GM23338 (cell line): ENCODE results near the gene LAMA1. TPM values are rescaled to one million over a fixed set of nuclear protein-coding genes. Genes with fewer than 3 reads are reported as not detected.

Source experiments
- ATAC-seq: fragments of 200-7000 bp; cut with Tn5 transposase; 3 replicates; pipeline ENCODE4 v1.9.1; 2020
- DNase-seq: peaks from one replicate; pipeline ENCODE4 v3.0.0-alpha.2; 2015; ENCODE audit warnings: low spot score
- H2AFZ ChIP-seq: fragments of 200-600 bp; sonication (generic); 2 replicates; pipeline ENCODE4 v1.8.0; 2016; ENCODE audit warnings: antibody characterized with exemption, mild to moderate bottlenecking, moderate library complexity
- H3F3A ChIP-seq: fragments of 200-600 bp; sonication (generic); replicated peaks from 2 replicates; pipeline ENCODE4 v1.8.0; 2017; ENCODE audit warnings: antibody characterized with exemption, mixed run types, low read depth
- H3K27ac ChIP-seq: fragments of 200-600 bp; sonication (generic); 2 replicates; pipeline ENCODE4 v1.6.1; 2016; ENCODE audit warnings: low read depth
- H3K27me3 ChIP-seq: fragments of 200-600 bp; sonication (generic); 2 replicates; pipeline ENCODE4 v1.8.0; 2016; ENCODE audit warnings: mild to moderate bottlenecking, mixed run types, moderate library complexity; ENCODE audit not compliant: insufficient read depth
- H3K36me3 ChIP-seq: fragments of 200-600 bp; sonication (generic); 2 replicates; pipeline ENCODE4 v1.8.0; 2016; ENCODE audit warnings: mild to moderate bottlenecking; ENCODE audit not compliant: insufficient read depth
- H3K4me1 ChIP-seq: fragments of 200-600 bp; sonication (generic); 2 replicates; pipeline ENCODE4 v1.8.0; 2016; ENCODE audit warnings: mild to moderate bottlenecking, moderate library complexity; ENCODE audit not compliant: insufficient read depth
- H3K4me2 ChIP-seq: fragments of 200-600 bp; sonication (generic); 2 replicates; pipeline ENCODE4 v1.7.1; 2017; ENCODE audit warnings: mixed run types
- H3K4me3 ChIP-seq: fragments of 200-600 bp; sonication (generic); 2 replicates; pipeline ENCODE4 v1.6.1; 2016; ENCODE audit warnings: mixed run types
- H3K79me2 ChIP-seq: fragments of 200-600 bp; sonication (generic); replicated peaks from 2 replicates; pipeline ENCODE4 v1.8.0; 2017; ENCODE audit warnings: mild to moderate bottlenecking; ENCODE audit not compliant: insufficient read depth
- H3K9me2 ChIP-seq: fragments of 200-600 bp; sonication (generic); 2 replicates; pipeline ENCODE4 v1.8.0; 2017; ENCODE audit not compliant: insufficient read depth
- H4K20me1 ChIP-seq: fragments of 200-600 bp; sonication (generic); replicated peaks from 2 replicates; pipeline ENCODE4 v1.8.0; 2017; ENCODE audit warnings: mild to moderate bottlenecking; ENCODE audit not compliant: insufficient read depth
- H3K27ac Mint-ChIP-seq: 2 replicates; pipeline ENCODE4 v1.8.0; 2020; ENCODE audit warnings: inconsistent platforms, mild to moderate bottlenecking, moderate library complexity, mixed read lengths
- H3K27me3 Mint-ChIP-seq: 3 replicates; pipeline ENCODE4 v1.8.0; 2022; ENCODE audit warnings: low read depth, mild to moderate bottlenecking, moderate library complexity, mixed read lengths, inconsistent platforms; ENCODE audit not compliant: insufficient read depth, poor library complexity
- H3K36me3 Mint-ChIP-seq: 3 replicates; pipeline ENCODE4 v1.8.0; 2021; ENCODE audit warnings: low read depth, mild to moderate bottlenecking, inconsistent platforms, moderate library complexity, mixed read lengths
- H3K4me1 Mint-ChIP-seq: 3 replicates; pipeline ENCODE4 v1.8.0; 2020; ENCODE audit warnings: mild to moderate bottlenecking, inconsistent platforms, mixed read lengths
- H3K4me3 Mint-ChIP-seq: 3 replicates; pipeline ENCODE4 v1.8.0; 2021; ENCODE audit warnings: moderate library complexity, mild to moderate bottlenecking, inconsistent platforms, mixed read lengths
- H3K9me3 Mint-ChIP-seq: 3 replicates; pipeline ENCODE4 v1.8.0; 2020; ENCODE audit warnings: moderate library complexity, mild to moderate bottlenecking, inconsistent platforms, mixed read lengths
- EZH2phosphoT487 ChIP-seq: fragments of 200-600 bp; sonication (generic); IDR thresholded peaks from one replicate; pipeline ENCODE4 v1.8.1; 2018; ENCODE audit warnings: antibody characterized with exemption; ENCODE audit not compliant: unreplicated experiment
- JUNB ChIP-seq: IDR thresholded peaks from one replicate; pipeline ENCODE4 v1.6.1; 2016; ENCODE audit warnings: antibody characterized with exemption; ENCODE audit not compliant: unreplicated experiment
- STAT1 ChIP-seq: IDR thresholded peaks from one replicate; pipeline ENCODE4 v1.6.1; 2016; ENCODE audit warnings: antibody characterized with exemption; ENCODE audit not compliant: unreplicated experiment
- polyA plus RNA-seq: library from polyadenylated mRNA; unstranded; fragments of >200 nt; fragmentation: Nextera tagmentation; extraction: Ambion mirVana; gene quantifications from 2 replicates; pipeline ENCODE4 v1.2.1, GENCODE V29; 2016
- total RNA-seq: library from RNA; depleted of rRNA; stranded (reverse); fragments of >200 nt; shearing (Covaris generic); gene quantifications from 2 replicates; pipeline ENCODE4 v1.2.3, GENCODE V29; 2014
- TF ChIP-seq, protein P1 (sequence below): fragments of 250-450 bp; sonication (Bioruptor Pico); IDR thresholded peaks from 2 replicates; pipeline ENCODE4 v1.5.0; 2020; ENCODE audit warnings: mild to moderate bottlenecking, moderate library complexity
- TF ChIP-seq, protein P2 (sequence below): IDR thresholded peaks from one replicate; pipeline ENCODE4 v1.6.1; 2018; ENCODE audit warnings: antibody characterized with exemption; ENCODE audit not compliant: unreplicated experiment

Gene LAMA1
- total and polyA plus RNA-seq, 2 experiments from 2014 or later, result 14.8 to 52.3 TPM

DNA sequence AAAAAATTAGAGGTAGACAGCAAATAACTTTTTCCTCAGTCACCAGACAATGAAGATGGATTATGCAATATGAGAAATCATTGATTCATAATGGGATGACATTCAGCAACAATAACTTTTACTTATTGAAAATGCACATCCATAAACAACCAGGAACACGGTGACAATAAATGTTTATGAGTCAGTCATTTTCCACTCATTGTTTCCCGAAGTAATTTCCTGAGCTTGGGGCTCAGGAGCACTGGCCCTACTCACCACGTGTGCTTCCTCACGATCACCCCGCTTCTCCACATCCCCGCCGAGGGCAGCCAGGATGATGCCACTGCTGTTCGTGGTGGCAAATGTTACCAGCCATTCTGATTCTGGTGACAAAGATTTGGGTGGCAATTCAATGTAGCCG, 156.3 kb downstream of the LAMA1 start:
- Histone ChIP-seq H3K36me3 (peaks cover 32% of the 10 kb centered on the region), H3K4me1 (no peaks in the 10 kb centered on the region), H3K4me2 (no peak overlapping the region), H3K27me3 (no peaks in the 10 kb centered on the region), H3K4me3 (no peak overlapping the region), H3K27ac (no peak overlapping the region), H3K9me2 (no peaks in the 10 kb centered on the region), H4K20me1 (0 out of 2 replicates have a peak, but pooled peaks cover 4% of the 10 kb centered on the region), H2AFZ (no peak overlapping the region), H3K79me2 (no peaks in the 10 kb centered on the region), H3F3A (no peaks in the 10 kb centered on the region)
- H3K9me3 Mint-ChIP-seq, result peaks cover 2% of the 10 kb centered on the region; the same call in 2 of the 3 replicates
- ATAC-seq (no peak), DNase-seq (no peak)
- H3K4me3 Mint-ChIP-seq, result no peak overlapping the region
- H3K27me3 Mint-ChIP-seq, result peaks cover 2% of the 10 kb centered on the region
- TF ChIP-seq, protein P1, sequence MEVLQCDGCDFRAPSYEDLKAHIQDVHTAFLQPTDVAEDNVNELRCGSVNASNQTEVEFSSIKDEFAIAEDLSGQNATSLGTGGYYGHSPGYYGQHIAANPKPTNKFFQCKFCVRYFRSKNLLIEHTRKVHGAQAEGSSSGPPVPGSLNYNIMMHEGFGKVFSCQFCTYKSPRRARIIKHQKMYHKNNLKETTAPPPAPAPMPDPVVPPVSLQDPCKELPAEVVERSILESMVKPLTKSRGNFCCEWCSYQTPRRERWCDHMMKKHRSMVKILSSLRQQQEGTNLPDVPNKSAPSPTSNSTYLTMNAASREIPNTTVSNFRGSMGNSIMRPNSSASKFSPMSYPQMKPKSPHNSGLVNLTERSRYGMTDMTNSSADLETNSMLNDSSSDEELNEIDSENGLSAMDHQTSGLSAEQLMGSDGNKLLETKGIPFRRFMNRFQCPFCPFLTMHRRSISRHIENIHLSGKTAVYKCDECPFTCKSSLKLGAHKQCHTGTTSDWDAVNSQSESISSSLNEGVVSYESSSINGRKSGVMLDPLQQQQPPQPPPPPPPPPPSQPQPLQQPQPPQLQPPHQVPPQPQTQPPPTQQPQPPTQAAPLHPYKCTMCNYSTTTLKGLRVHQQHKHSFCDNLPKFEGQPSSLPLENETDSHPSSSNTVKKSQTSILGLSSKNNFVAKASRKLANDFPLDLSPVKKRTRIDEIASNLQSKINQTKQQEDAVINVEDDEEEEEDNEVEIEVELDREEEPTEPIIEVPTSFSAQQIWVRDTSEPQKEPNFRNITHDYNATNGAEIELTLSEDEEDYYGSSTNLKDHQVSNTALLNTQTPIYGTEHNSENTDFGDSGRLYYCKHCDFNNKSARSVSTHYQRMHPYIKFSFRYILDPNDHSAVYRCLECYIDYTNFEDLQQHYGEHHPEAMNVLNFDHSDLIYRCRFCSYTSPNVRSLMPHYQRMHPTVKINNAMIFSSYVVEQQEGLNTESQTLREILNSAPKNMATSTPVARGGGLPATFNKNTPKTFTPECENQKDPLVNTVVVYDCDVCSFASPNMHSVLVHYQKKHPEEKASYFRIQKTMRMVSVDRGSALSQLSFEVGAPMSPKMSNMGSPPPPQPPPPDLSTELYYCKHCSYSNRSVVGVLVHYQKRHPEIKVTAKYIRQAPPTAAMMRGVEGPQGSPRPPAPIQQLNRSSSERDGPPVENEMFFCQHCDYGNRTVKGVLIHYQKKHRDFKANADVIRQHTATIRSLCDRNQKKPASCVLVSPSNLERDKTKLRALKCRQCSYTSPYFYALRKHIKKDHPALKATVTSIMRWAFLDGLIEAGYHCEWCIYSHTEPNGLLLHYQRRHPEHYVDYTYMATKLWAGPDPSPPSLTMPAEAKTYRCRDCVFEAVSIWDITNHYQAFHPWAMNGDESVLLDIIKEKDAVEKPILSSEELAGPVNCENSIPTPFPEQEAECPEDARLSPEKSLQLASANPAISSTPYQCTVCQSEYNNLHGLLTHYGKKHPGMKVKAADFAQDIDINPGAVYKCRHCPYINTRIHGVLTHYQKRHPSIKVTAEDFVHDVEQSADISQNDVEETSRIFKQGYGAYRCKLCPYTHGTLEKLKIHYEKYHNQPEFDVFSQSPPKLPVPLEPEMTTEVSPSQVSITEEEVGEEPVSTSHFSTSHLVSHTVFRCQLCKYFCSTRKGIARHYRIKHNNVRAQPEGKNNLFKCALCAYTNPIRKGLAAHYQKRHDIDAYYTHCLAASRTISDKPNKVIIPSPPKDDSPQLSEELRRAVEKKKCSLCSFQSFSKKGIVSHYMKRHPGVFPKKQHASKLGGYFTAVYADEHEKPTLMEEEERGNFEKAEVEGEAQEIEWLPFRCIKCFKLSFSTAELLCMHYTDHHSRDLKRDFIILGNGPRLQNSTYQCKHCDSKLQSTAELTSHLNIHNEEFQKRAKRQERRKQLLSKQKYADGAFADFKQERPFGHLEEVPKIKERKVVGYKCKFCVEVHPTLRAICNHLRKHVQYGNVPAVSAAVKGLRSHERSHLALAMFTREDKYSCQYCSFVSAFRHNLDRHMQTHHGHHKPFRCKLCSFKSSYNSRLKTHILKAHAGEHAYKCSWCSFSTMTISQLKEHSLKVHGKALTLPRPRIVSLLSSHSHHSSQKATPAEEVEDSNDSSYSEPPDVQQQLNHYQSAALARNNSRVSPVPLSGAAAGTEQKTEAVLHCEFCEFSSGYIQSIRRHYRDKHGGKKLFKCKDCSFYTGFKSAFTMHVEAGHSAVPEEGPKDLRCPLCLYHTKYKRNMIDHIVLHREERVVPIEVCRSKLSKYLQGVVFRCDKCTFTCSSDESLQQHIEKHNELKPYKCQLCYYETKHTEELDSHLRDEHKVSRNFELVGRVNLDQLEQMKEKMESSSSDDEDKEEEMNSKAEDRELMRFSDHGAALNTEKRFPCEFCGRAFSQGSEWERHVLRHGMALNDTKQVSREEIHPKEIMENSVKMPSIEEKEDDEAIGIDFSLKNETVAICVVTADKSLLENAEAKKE (CRISPR knock-in tag), result no peak
- TF ChIP-seq JUNB, result no peak
- TF ChIP-seq, protein P2, sequence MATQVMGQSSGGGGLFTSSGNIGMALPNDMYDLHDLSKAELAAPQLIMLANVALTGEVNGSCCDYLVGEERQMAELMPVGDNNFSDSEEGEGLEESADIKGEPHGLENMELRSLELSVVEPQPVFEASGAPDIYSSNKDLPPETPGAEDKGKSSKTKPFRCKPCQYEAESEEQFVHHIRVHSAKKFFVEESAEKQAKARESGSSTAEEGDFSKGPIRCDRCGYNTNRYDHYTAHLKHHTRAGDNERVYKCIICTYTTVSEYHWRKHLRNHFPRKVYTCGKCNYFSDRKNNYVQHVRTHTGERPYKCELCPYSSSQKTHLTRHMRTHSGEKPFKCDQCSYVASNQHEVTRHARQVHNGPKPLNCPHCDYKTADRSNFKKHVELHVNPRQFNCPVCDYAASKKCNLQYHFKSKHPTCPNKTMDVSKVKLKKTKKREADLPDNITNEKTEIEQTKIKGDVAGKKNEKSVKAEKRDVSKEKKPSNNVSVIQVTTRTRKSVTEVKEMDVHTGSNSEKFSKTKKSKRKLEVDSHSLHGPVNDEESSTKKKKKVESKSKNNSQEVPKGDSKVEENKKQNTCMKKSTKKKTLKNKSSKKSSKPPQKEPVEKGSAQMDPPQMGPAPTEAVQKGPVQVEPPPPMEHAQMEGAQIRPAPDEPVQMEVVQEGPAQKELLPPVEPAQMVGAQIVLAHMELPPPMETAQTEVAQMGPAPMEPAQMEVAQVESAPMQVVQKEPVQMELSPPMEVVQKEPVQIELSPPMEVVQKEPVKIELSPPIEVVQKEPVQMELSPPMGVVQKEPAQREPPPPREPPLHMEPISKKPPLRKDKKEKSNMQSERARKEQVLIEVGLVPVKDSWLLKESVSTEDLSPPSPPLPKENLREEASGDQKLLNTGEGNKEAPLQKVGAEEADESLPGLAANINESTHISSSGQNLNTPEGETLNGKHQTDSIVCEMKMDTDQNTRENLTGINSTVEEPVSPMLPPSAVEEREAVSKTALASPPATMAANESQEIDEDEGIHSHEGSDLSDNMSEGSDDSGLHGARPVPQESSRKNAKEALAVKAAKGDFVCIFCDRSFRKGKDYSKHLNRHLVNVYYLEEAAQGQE, result no peak
- TF ChIP-seq STAT1, result no peak
- TF ChIP-seq EZH2phosphoT487, result no peak
- no peak overlapping the region for H3K27ac Mint-ChIP-seq
- H3K4me1 Mint-ChIP-seq, result no peaks in the 10 kb centered on the region
- H3K36me3 Mint-ChIP-seq, result peaks cover 52% of the 10 kb centered on the region
